Activated T-cell treated with anti-CD3 and anti-CD28 coated beads, Interleukin-2, amount 50 U/mL, for 72 hours (primary cell): ENCODE data around the gene CFAP299. TPM values are rescaled to one million over a fixed set of nuclear protein-coding genes. Genes with fewer than 3 reads are reported as not detected.
A peak's percentile ranks its signal among the peaks of the same experiment; 100 is the strongest.

Source experiments
- ATAC-seq, 2 donors: fragments of 150-1000 bp; cut with Tn5 transposase; replicated peaks in 1 of 2; 2 replicates each; pipeline ENCODE4 v1.10.0; 2021; ENCODE audit warnings: moderate library complexity in 2 of 2, mild to moderate bottlenecking in 1 of 2
- DNase-seq, 2 donors: peaks; one replicate each; pipeline ENCODE4 v3.0.0; 2021 to 2022; ENCODE audit warnings: mixed read lengths in 1 of 2
- H3K27ac Mint-ChIP-seq: one replicate; pipeline ENCODE4 v1.8.0; 2022; ENCODE audit warnings: mild to moderate bottlenecking, moderate library complexity, mixed read lengths
- H3K27me3 Mint-ChIP-seq: one replicate; pipeline ENCODE4 v1.8.0; 2022; ENCODE audit warnings: low read depth, mixed read lengths
- H3K36me3 Mint-ChIP-seq, 2 donors: one replicate each; pipeline ENCODE4 v1.8.0; 2022; ENCODE audit warnings: mixed read lengths in 2 of 2, mild to moderate bottlenecking in 1 of 2; ENCODE audit not compliant: insufficient read depth in 2 of 2
- H3K4me1 Mint-ChIP-seq: one replicate; pipeline ENCODE4 v1.8.0; 2022; ENCODE audit warnings: low read depth, mixed read lengths
- H3K4me3 Mint-ChIP-seq, 2 donors: one replicate each; pipeline ENCODE4 v1.8.0; 2022; ENCODE audit warnings: mild to moderate bottlenecking in 2 of 2, mixed read lengths in 2 of 2, moderate library complexity in 2 of 2
- H3K9me3 Mint-ChIP-seq, 2 donors: one replicate each; pipeline ENCODE4 v1.8.0; 2022; ENCODE audit warnings: mixed read lengths in 2 of 2
- total RNA-seq, 2 donors: library from RNA; stranded (reverse); gene quantifications; one replicate each; pipeline ENCODE4 v1.2.3, GENCODE V29; 2022

The CFAP299 gene
- total RNA-seq, 2 donors from 2014 or later: not detected

GRCh38 chr4:80839792-80840191, 504.3 kb downstream of the CFAP299 start:
- Mint-ChIP-seq H3K4me1 (peaks cover 10% of the 10 kb centered on the region), H3K27ac (no peak overlapping the region), H3K4me3 (no peak overlapping the region), H3K9me3 (peaks cover 0 to 5% of the 10 kb centered on the region in 2 donors), H3K27me3 (no peaks in the 10 kb centered on the region), H3K36me3 (no peaks in the 10 kb centered on the region)
- no peak for ATAC-seq
- DNase-seq: no peak

GRCh38 chr4:80840396-80840795, 504.9 kb downstream of the CFAP299 start:
- no peak for ATAC-seq
- Mint-ChIP-seq H3K27ac (no peak overlapping the region), H3K4me3 (no peak overlapping the region), H3K9me3 (peaks cover 3 to 5% of the 10 kb centered on the region in 2 donors), H3K36me3 (peaks cover 0 to 2% of the 10 kb centered on the region in 2 donors), H3K27me3 (no peaks in the 10 kb centered on the region), H3K4me1 (peaks cover 10% of the 10 kb centered on the region)
- no peak for DNase-seq

- DNase-seq (no peak), ATAC-seq (no peak)
- Mint-ChIP-seq H3K4me1 (peaks cover 10% of the 10 kb centered on the region), H3K36me3 (peaks cover 0 to 2% of the 10 kb centered on the region in 2 donors), H3K27me3 (no peaks in the 10 kb centered on the region), H3K9me3 (peaks cover 3 to 5% of the 10 kb centered on the region in 2 donors), H3K27ac (no peak overlapping the region), H3K4me3 (no peak overlapping the region)
These were observed 506.2 kb downstream of the CFAP299 start for GRCh38 chr4:80841587-80842281.

GRCh38 chr4:80846210-80846609, 510.7 kb downstream of the CFAP299 start:
- Mint-ChIP-seq H3K4me1 (no peaks in the 10 kb centered on the region), H3K9me3 (peaks cover 0 to 3% of the 10 kb centered on the region in 2 donors), H3K27me3 (no peaks in the 10 kb centered on the region), H3K36me3 (peaks cover 0 to 2% of the 10 kb centered on the region in 2 donors), H3K4me3 (no peak overlapping the region), H3K27ac (no peak overlapping the region)
- DNase-seq (no peak), ATAC-seq (no peak)

- Mint-ChIP-seq H3K27ac (no peak overlapping the region), H3K4me3 (no peak overlapping the region), H3K9me3 (no peaks in the 10 kb centered on the region), H3K4me1 (no peaks in the 10 kb centered on the region), H3K27me3 (no peaks in the 10 kb centered on the region), H3K36me3 (no peaks in the 10 kb centered on the region)
- DNase-seq (no peak), ATAC-seq (no peak)
These were observed 516.5 kb downstream of the CFAP299 start for GRCh38 chr4:80852061-80852460.

GRCh38 chr4:80873571-80873970, 538.0 kb downstream of the CFAP299 start:
- Mint-ChIP-seq H3K9me3 (no peaks in the 10 kb centered on the region), H3K4me1 (peaks cover 8% of the 10 kb centered on the region), H3K27ac (no peak overlapping the region), H3K27me3 (no peaks in the 10 kb centered on the region), H3K4me3 (no peak overlapping the region), H3K36me3 (no peaks in the 10 kb centered on the region)
- ATAC-seq (no peak), DNase-seq (no peak)

GRCh38 chr4:80874979-80875378, 539.4 kb downstream of the CFAP299 start:
- Mint-ChIP-seq H3K27ac (no peak overlapping the region), H3K9me3 (no peaks in the 10 kb centered on the region), H3K27me3 (no peaks in the 10 kb centered on the region), H3K4me1 (peaks cover 8% of the 10 kb centered on the region), H3K36me3 (no peaks in the 10 kb centered on the region), H3K4me3 (no peak overlapping the region)
- no peak for DNase-seq
- ATAC-seq: no peak

GRCh38 chr4:80875642-80876041, 540.1 kb downstream of the CFAP299 start:
- H3K9me3 Mint-ChIP-seq: no peaks in the 10 kb centered on the region
- peaks cover 8% of the 10 kb centered on the region for H3K4me1 Mint-ChIP-seq
- no peak overlapping the region for H3K4me3 Mint-ChIP-seq
- ATAC-seq: peak; percentile 32 to 33
- H3K27ac Mint-ChIP-seq: no peak overlapping the region
- no peaks in the 10 kb centered on the region for H3K27me3 Mint-ChIP-seq
- no peak for DNase-seq
- H3K36me3 Mint-ChIP-seq: no peaks in the 10 kb centered on the region

- no peak overlapping the region for H3K27ac Mint-ChIP-seq
- H3K36me3 Mint-ChIP-seq: no peaks in the 10 kb centered on the region
- no peaks in the 10 kb centered on the region for H3K27me3 Mint-ChIP-seq
- no peak overlapping the region for H3K4me3 Mint-ChIP-seq
- ATAC-seq (peak in 1 of 2 donors; percentile 21), DNase-seq (no peak)
- peaks cover 8% of the 10 kb centered on the region for H3K4me1 Mint-ChIP-seq
- H3K9me3 Mint-ChIP-seq: no peaks in the 10 kb centered on the region
These were observed 541.3 kb downstream of the CFAP299 start for GRCh38 chr4:80876810-80877209.

GRCh38 chr4:80878218-80878617, 542.7 kb downstream of the CFAP299 start:
- H3K27me3 Mint-ChIP-seq: no peaks in the 10 kb centered on the region
- ATAC-seq (no peak), DNase-seq (no peak)
- H3K36me3 Mint-ChIP-seq: peaks cover 0 to 2% of the 10 kb centered on the region in 2 donors
- H3K4me1 Mint-ChIP-seq: peaks cover 8% of the 10 kb centered on the region
- peaks cover 0 to 3% of the 10 kb centered on the region in 2 donors for H3K9me3 Mint-ChIP-seq
- H3K4me3 Mint-ChIP-seq: no peak overlapping the region
- H3K27ac Mint-ChIP-seq: no peak overlapping the region

- H3K4me3 Mint-ChIP-seq: no peak overlapping the region
- H3K27ac Mint-ChIP-seq: no peak overlapping the region
- no peaks in the 10 kb centered on the region for H3K27me3 Mint-ChIP-seq
- ATAC-seq: peak; percentile 11 to 57
- no peak for DNase-seq
- H3K9me3 Mint-ChIP-seq: no peaks in the 10 kb centered on the region
- peaks cover 4% of the 10 kb centered on the region for H3K4me1 Mint-ChIP-seq
- H3K36me3 Mint-ChIP-seq: no peaks in the 10 kb centered on the region
These were observed 562.2 kb downstream of the CFAP299 start for GRCh38 chr4:80897537-80898303.

GRCh38 chr4:80900908-80901307, 565.4 kb downstream of the CFAP299 start:
- Mint-ChIP-seq H3K4me1 (peaks cover 4% of the 10 kb centered on the region), H3K27me3 (no peaks in the 10 kb centered on the region), H3K36me3 (no peaks in the 10 kb centered on the region), H3K9me3 (peaks cover 0 to 3% of the 10 kb centered on the region in 2 donors), H3K27ac (no peak overlapping the region), H3K4me3 (no peak overlapping the region)
- DNase-seq (no peak), ATAC-seq (no peak)

- Mint-ChIP-seq H3K9me3 (peaks cover 7 to 10% of the 10 kb centered on the region in 2 donors), H3K4me1 (no peaks in the 10 kb centered on the region), H3K27ac (no peak overlapping the region), H3K4me3 (no peak overlapping the region), H3K27me3 (no peaks in the 10 kb centered on the region), H3K36me3 (peaks cover 6 to 7% of the 10 kb centered on the region in 2 donors)
- no peak for DNase-seq
- no peak for ATAC-seq
These were observed 567.5 kb downstream of the CFAP299 start for GRCh38 chr4:80903020-80903419.
